Stimulated activated CD4-positive, alpha-beta T cell treated with anti-CD3 and anti-CD28 coated beads, Interleukin-2, amount 100 ng/mL, for 4 hours (primary cell): Measurements from ENCODE around the gene OR2T29.
"Not testable (repeated sequence)": the region's sequence is repeated elsewhere in the genome, so short reads cannot be mapped to it uniquely, and the experiment has no call there.

Experiments
- DNase-seq: peaks from one replicate; pipeline ENCODE4 v3.0.0-alpha.2; 2020; ENCODE audit warnings: low read depth

Gene OR2T29

DNA sequence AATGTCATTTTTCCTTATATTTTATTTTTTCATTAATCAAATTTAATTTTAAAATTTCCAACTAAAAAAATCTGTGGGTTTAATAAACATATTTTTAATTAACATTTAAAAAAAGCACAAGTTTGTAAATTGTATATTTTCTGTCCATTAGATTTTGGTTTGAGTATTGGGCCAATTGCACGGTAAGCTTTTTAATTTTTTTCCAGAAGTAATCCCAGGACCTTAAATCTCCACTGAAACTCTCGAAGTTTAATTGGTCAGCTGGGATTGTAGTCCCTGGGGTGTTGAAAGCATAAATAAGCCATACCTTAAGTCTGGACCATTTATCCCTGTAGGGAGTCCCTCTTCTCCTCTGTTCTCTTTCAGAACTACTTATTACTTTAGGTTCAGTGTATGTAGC, 54.8 kb downstream of the OR2T29 start, which contains the start of gene OR2G6:
Gene OR2G6, plus strand, starts transcription at position 301 of the 400 bp plus-strand sequence. CDS start 13,574 bp downstream, outside the sequence.
- DNase-seq: not testable (repeated sequence)
